Trophoblast cell (in vitro differentiated cells and primary cell): ENCODE data around the gene PLK3.
"Not testable (repeated sequence)": the region's sequence is repeated elsewhere in the genome, so short reads cannot be mapped to it uniquely, and the experiment has no call there.

Experiments
- DNase-seq, 2 donors: peaks; one replicate each; pipeline ENCODE4 v3.0.0-alpha.2; 2016
- H2AFZ ChIP-seq: 2 replicates; pipeline ENCODE4 v1.6.1; 2013; ENCODE audit warnings: low read length, moderate library complexity, mild to moderate bottlenecking; ENCODE audit not compliant: insufficient read depth, poor library complexity
- H2AK5ac ChIP-seq: 2 replicates; pipeline ENCODE4 v1.6.1; 2013; ENCODE audit warnings: mild to moderate bottlenecking, low read length
- H2BK120ac ChIP-seq: 2 replicates; pipeline ENCODE4 v1.6.1; 2013; ENCODE audit warnings: low read length, mild to moderate bottlenecking, moderate library complexity; ENCODE audit not compliant: insufficient read depth, poor library complexity
- H2BK12ac ChIP-seq: 2 replicates; pipeline ENCODE4 v1.6.1; 2013; ENCODE audit warnings: mild to moderate bottlenecking, low read length, moderate library complexity
- H2BK5ac ChIP-seq: 2 replicates; pipeline ENCODE4 v1.6.1; 2013; ENCODE audit warnings: low read length, low read depth, moderate library complexity, mild to moderate bottlenecking; ENCODE audit not compliant: poor library complexity
- H3K14ac ChIP-seq: 2 replicates; pipeline ENCODE4 v1.6.1; 2013; ENCODE audit warnings: mild to moderate bottlenecking, low read length
- H3K18ac ChIP-seq: 2 replicates; pipeline ENCODE4 v1.6.1; 2013; ENCODE audit warnings: mild to moderate bottlenecking, low read length
- H3K23ac ChIP-seq: 2 replicates; pipeline ENCODE4 v1.6.1; 2013; ENCODE audit warnings: low read length
- H3K27ac ChIP-seq: 2 replicates; pipeline ENCODE4 v1.5.1; 2013; ENCODE audit warnings: low read depth, mild to moderate bottlenecking, inconsistent platforms, low read length, moderate library complexity
- H3K27me3 ChIP-seq: 2 replicates; pipeline ENCODE4 v1.6.1; 2013; ENCODE audit warnings: inconsistent platforms, mild to moderate bottlenecking, low read length, moderate library complexity; ENCODE audit not compliant: insufficient read depth
- H3K36me3 ChIP-seq, 2 experiments: 1 replicate in 1 of 2; 2 replicates in 1 of 2; pipeline ENCODE4 v1.6.1; 2013; ENCODE audit warnings: low read length in 2 of 2, mild to moderate bottlenecking in 2 of 2, moderate library complexity in 1 of 2; ENCODE audit not compliant: insufficient read depth in 2 of 2, control insufficient read depth in 1 of 2
- H3K4ac ChIP-seq: 2 replicates; pipeline ENCODE4 v1.6.1; 2013; ENCODE audit warnings: low read depth, mild to moderate bottlenecking, low read length, moderate library complexity
- H3K4me1 ChIP-seq, 2 experiments: 1 replicate in 1 of 2; 2 replicates in 1 of 2; pipeline ENCODE4 v1.6.1; 2013; ENCODE audit warnings: low read length in 2 of 2, mild to moderate bottlenecking in 2 of 2, moderate library complexity in 1 of 2; ENCODE audit not compliant: insufficient read depth in 2 of 2, control insufficient read depth in 1 of 2
- H3K4me2 ChIP-seq: 2 replicates; pipeline ENCODE4 v1.6.1; 2013; ENCODE audit warnings: inconsistent platforms, mild to moderate bottlenecking, low read length, moderate library complexity
- H3K4me3 ChIP-seq: 2 replicates; pipeline ENCODE4 v1.5.1; 2013; ENCODE audit warnings: mild to moderate bottlenecking, low read depth, low read length, inconsistent platforms
- H3K79me1 ChIP-seq: one replicate; pipeline ENCODE4 v1.6.1; 2013; ENCODE audit warnings: low read length
- H3K79me2 ChIP-seq: 2 replicates; pipeline ENCODE4 v1.6.1; 2013; ENCODE audit warnings: low read length, mild to moderate bottlenecking; ENCODE audit not compliant: control insufficient read depth, insufficient read depth, poor library complexity
- H3K9ac ChIP-seq: 2 replicates; pipeline ENCODE4 v1.6.1; 2013; ENCODE audit warnings: mild to moderate bottlenecking, low read length
- H3K9me3 ChIP-seq: 2 replicates; pipeline ENCODE4 v1.6.1; 2013; ENCODE audit warnings: low read depth, mild to moderate bottlenecking, control low read depth, inconsistent platforms, low read length; ENCODE audit not compliant: insufficient read depth
- H4K12ac ChIP-seq: 2 replicates; pipeline ENCODE4 v1.6.1; 2013; ENCODE audit warnings: low read depth, mild to moderate bottlenecking, low read length, moderate library complexity
- H4K8ac ChIP-seq: 2 replicates; pipeline ENCODE4 v1.6.1; 2013; ENCODE audit warnings: low read depth, mild to moderate bottlenecking, low read length, moderate library complexity
- H4K91ac ChIP-seq: one replicate; pipeline ENCODE4 v1.6.1; 2013; ENCODE audit warnings: low read depth, mild to moderate bottlenecking, low read length, moderate library complexity
- whole genome bisulfite sequencing: extraction: QIAGEN DNeasy Blood & Tissue Kit; methylation state at CpG from one replicate; pipeline ENCODE4 v1.1.7; 2013; ENCODE audit warnings: missing lambda C conversion rate; ENCODE audit not compliant: insufficient read length, insufficient coverage; ENCODE audit errors: extremely low coverage; 5-methylcytosine and 5-hydroxymethylcytosine counted together

Gene PLK3

GRCh38 chr1:44790968-44791801 is 9.0 kb upstream of the PLK3 start:
- no peaks in the 10 kb centered on the region for H3K27me3 ChIP-seq
- no peak overlapping the region for H4K91ac ChIP-seq

DNA sequence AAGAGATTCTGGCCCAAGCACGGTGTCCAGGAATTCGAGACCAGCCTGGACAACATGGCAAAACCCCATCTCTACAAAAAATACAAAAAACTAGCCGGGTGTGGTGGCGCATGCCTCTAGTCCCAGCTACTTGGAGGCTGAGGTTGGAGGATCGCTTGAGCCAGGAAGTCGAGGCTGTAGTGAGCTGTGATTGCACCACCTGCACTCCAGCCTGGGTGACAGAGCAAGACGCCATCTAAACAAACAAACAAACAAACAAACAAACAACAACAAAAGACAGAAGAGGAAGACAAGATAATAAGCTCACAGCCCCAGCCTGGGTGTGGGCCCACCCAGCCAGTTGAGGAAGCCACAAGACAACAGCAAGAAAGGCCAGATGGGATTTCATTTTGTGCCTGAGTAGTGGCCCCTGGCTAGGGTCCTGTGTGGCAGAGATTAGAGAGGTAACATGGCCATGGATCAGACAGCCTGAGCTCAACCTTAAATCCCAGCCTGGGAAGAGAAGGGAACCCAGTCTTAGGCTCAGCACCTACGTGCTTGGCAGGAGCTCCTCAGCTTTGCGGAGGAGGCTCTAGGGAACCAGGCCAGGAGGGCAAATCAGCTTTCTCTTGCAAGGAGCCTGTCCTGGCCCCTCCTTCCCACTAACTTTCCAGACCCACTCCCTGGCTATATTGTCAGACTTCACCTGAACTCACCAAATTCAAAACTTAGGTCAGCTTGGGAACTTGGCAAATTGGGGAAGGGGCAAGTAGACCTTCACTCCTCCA is 7.3 kb upstream of the PLK3 start:
- Histone ChIP-seq H3K14ac (no peak overlapping the region), H2BK5ac (no peak overlapping the region), H4K12ac (no peak overlapping the region), H3K9me3 (no peaks in the 10 kb centered on the region), H3K23ac (no peak overlapping the region), H3K4me1 (no peaks in the 10 kb centered on the region), H2BK12ac (peak overlapping the region; percentile 4), H2AK5ac (no peak overlapping the region), H3K27ac (no peak overlapping the region), H3K79me2 (no peaks in the 10 kb centered on the region), H4K8ac (peak overlapping the region; percentile 12), H3K36me3 (no peaks in the 10 kb centered on the region), H3K18ac (no peak overlapping the region), H2BK120ac (no peak overlapping the region), H3K9ac (no peak overlapping the region), H4K91ac (no peak overlapping the region), H3K27me3 (no peaks in the 10 kb centered on the region), H3K4me3 (no peak overlapping the region), H2AFZ (no peak overlapping the region), H3K4ac (no peak overlapping the region), H3K79me1 (no peaks in the 10 kb centered on the region), H3K4me2 (no peak overlapping the region)
- DNase-seq = no peak
- WGBS = no CpG with 5 or more reads among the region's 9 CpGs

More at GRCh38 chr1:44790968-44791801, 9.0 kb upstream of the PLK3 start:
- no peak overlapping the region for H2BK5ac ChIP-seq
- H2BK12ac ChIP-seq = no peak overlapping the region
- H3K4me1 ChIP-seq = peaks cover 0 to 4% of the 10 kb centered on the region in 2 experiments
- no CpG with 5 or more reads among the region's 7 CpGs for WGBS
- no peak overlapping the region for H3K4ac ChIP-seq
- no peaks in the 10 kb centered on the region for H3K9me3 ChIP-seq
- H2AFZ ChIP-seq = no peak overlapping the region
- no peak overlapping the region for H4K12ac ChIP-seq
- H3K14ac ChIP-seq = no peak overlapping the region
- H2AK5ac ChIP-seq = no peak overlapping the region
- H2BK120ac ChIP-seq = no peak overlapping the region
- H3K79me2 ChIP-seq = no peaks in the 10 kb centered on the region
- H3K27ac ChIP-seq = no peak overlapping the region
- no peak overlapping the region for H4K8ac ChIP-seq
- H3K23ac ChIP-seq = no peak overlapping the region
- peaks cover 2% of the 10 kb centered on the region for H3K79me1 ChIP-seq
- H3K36me3 ChIP-seq = no peaks in the 10 kb centered on the region
- H3K4me2 ChIP-seq = no peak overlapping the region
- no peak for DNase-seq
- H3K18ac ChIP-seq = no peak overlapping the region
- no peak overlapping the region for H3K4me3 ChIP-seq
- no peak overlapping the region for H3K9ac ChIP-seq

DNA sequence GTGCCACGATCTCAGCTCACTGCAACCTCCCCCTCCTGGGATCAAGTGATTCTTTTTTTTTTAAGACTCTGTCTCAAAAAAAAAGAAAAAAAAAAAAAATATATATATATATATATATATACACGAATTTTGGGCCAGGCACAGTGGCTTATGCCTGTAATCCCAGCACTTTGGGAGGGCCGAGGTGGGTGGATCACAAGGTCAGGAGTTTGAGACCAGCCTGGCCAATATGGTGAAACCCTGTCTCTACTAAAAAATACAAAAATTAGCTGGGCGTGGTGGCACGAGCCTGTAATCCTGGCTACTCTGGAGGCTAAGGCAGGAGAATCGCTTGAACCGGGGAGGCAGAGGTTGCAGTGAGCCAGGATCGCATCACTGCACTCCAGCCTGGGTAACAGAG is 2.3 kb upstream of the PLK3 start:
- not testable (repeated sequence) for H3K4me2 ChIP-seq

DNA sequence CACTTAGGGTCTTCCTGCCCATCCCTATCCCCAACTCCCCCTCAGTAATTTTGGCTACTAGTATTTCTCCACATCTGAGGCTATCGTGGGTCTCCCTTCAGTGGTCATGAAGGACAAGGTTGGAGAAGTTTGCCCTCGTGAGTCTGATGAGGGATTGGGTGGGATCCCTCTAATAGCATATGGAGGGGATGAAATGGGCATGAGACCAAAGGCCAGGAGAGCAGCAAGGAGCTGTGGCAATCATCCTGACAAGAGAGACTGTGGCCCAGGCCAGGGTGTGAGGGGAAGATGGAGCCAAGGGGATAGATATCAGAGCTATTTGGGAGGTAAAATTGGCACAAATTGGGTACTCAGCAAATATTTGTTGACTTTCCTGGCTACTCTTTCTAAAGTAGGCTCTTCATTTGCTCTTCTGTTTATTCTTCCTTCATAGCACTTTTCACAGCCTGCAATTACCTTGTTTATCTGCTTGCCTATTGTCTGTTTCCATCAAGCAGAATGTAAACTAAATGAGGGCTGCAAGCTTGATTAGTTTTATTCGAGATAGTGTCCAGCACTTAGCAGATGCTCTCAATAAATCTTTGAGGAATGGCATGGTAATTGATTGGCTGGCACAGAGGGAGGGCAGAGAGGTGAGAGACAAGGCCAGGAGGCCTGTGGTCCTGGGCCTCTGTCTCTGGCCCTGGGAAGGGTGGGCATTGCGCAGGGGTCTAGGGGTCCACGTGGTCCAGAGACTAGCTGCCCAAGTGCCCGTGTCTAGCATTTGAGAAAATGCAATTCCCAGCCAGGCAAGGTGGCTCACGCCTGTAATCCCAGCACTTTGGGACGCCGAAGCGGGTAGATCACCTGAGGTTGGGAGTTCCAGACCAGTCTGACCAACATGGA is 1.5 kb upstream of the PLK3 start:
- DNase-seq = no peak
- no CpG with 5 or more reads among the region's 10 CpGs for WGBS

More for the DNA sequence above, 2.3 kb upstream of the PLK3 start:
- not testable (repeated sequence) for H4K91ac ChIP-seq, H2AFZ ChIP-seq, H3K27ac ChIP-seq, H3K9me3 ChIP-seq, H3K18ac ChIP-seq, H3K14ac ChIP-seq, H4K8ac ChIP-seq, H3K4ac ChIP-seq, H3K27me3 ChIP-seq, H2BK120ac ChIP-seq, H3K4me3 ChIP-seq, H4K12ac ChIP-seq, H2AK5ac ChIP-seq, H3K23ac ChIP-seq, H3K9ac ChIP-seq, H2BK5ac ChIP-seq, H2BK12ac ChIP-seq, DNase-seq
- Histone ChIP-seq H3K79me1 (peaks cover 12% of the 10 kb centered on the region), H3K4me1 (peaks cover 14 to 19% of the 10 kb centered on the region in 2 experiments), H3K36me3 (peaks cover 10 to 11% of the 10 kb centered on the region in 2 experiments), H3K79me2 (peaks cover 13% of the 10 kb centered on the region)
- no CpG with 5 or more reads among the region's 8 CpGs for WGBS

More for the DNA sequence above, 1.5 kb upstream of the PLK3 start:
- no peak overlapping the region for H3K4me3 ChIP-seq
- H3K79me2 ChIP-seq = peaks cover 13% of the 10 kb centered on the region
- peak overlapping the region; percentile 16 for H2BK12ac ChIP-seq
- no peak overlapping the region for H3K14ac ChIP-seq
- no peak overlapping the region for H2AFZ ChIP-seq
- peaks cover 15 to 20% of the 10 kb centered on the region in 2 experiments for H3K4me1 ChIP-seq
- no peak overlapping the region for H3K23ac ChIP-seq
- H4K12ac ChIP-seq = no peak overlapping the region
- H4K8ac ChIP-seq = peak overlapping the region; percentile 62
- H3K4ac ChIP-seq = no peak overlapping the region
- peak overlapping the region; percentile 3 for H2AK5ac ChIP-seq
- H3K36me3 ChIP-seq = peaks cover 19 to 20% of the 10 kb centered on the region in 2 experiments
- peak overlapping the region; percentile 4 for H4K91ac ChIP-seq
- H3K9me3 ChIP-seq = no peaks in the 10 kb centered on the region
- no peak overlapping the region for H2BK5ac ChIP-seq
- no peak overlapping the region for H3K9ac ChIP-seq
- H3K27ac ChIP-seq = no peak overlapping the region
- H2BK120ac ChIP-seq = no peak overlapping the region
- H3K4me2 ChIP-seq = no peak overlapping the region
- no peak overlapping the region for H3K18ac ChIP-seq
- peaks cover 12% of the 10 kb centered on the region for H3K79me1 ChIP-seq
- no peaks in the 10 kb centered on the region for H3K27me3 ChIP-seq
